ENCODE data around the gene TNFAIP2. TPM values are rescaled to one million over a fixed set of nuclear protein-coding genes. Genes with fewer than 3 reads are reported as not detected.

Gene TNFAIP2
- 10 to 100 TPM; 28.6 to 37.2 (median 31.2) TPM for total RNA-seq

GRCh38 chr14:103122947-103123633 is at the start of gene TNFAIP2:
TNFAIP2 (plus strand) TSS chr14:103123461; CDS start chr14:103126458, 2,997 bp downstream.
- Histone ChIP-seq H3K36me3 (no peaks in the 10 kb centered on the region), H3K27ac (peak within 1 kb of the TSS; percentile 79 to 93 (median 85)), H3K27me3 (no peaks in the 10 kb centered on the region), H3K4me3 (replicated peaks in 1 of 3) (peak within 1 kb of the TSS in 2 of 3 donors; percentile 35 to 49), H3K9me3 (no peaks in the 10 kb centered on the region), H3K4me1 (peaks cover 34 to 79% of the 10 kb centered on the region in 2 donors)
- 4 to 6% methylated on average over 3 to 29 of the region's 74 CpGs for WGBS, 2 donors
- TF ChIP-seq POLR2A (IDR thresholded peaks at IDR 0.05): peak in 1 of 2 donors; percentile 39
- no peak for TF ChIP-seq CTCF (IDR thresholded peaks at IDR 0.05)
- peak in 1 of 2 donors; percentile 27 for DNase-seq
- intact Hi-C loops (cut with DNase I): no loop called here

- peak overlapping the region in 1 of 3 donors; percentile 60 for H3K27ac ChIP-seq
- no peak for DNase-seq
- intact Hi-C loops (cut with DNase I): loop anchor here (10.0 kb wide), 1 partner anchor 221 kb away; no protein-coding TSS in a partner anchor
These were observed 49.2 kb upstream of the TNFAIP2 start for GRCh38 chr14:103073876-103074728.

GRCh38 chr14:103074729-103075367 is 48.4 kb upstream of the TNFAIP2 start:
- Histone ChIP-seq H3K4me1 (peaks cover 4 to 28% of the 10 kb centered on the region in 2 donors), H3K27me3 (no peaks in the 10 kb centered on the region), H3K36me3 (no peaks in the 10 kb centered on the region), H3K27ac (peak overlapping the region; percentile 50 to 73 (median 60)), H3K4me3 (replicated peaks in 1 of 3) (peak overlapping the region in 1 of 3 donors; percentile 25), H3K9me3 (no peaks in the 10 kb centered on the region)
- WGBS, 2 donors: 25 to 42% methylated on average over 3 to 12 of the region's 21 CpGs
- DNase-seq: peak; percentile 56 to 70
- intact Hi-C loops (cut with DNase I): loop anchor here (10.0 kb wide), 1 partner anchor 220 kb away; no protein-coding TSS in a partner anchor
- no peak for TF ChIP-seq CTCF (IDR thresholded peaks at IDR 0.05)
- TF ChIP-seq POLR2A (IDR thresholded peaks at IDR 0.05): no peak

More at GRCh38 chr14:103073876-103074728, 49.2 kb upstream of the TNFAIP2 start:
- no peak for TF ChIP-seq CTCF (IDR thresholded peaks at IDR 0.05)
- TF ChIP-seq POLR2A (IDR thresholded peaks at IDR 0.05): no peak
- Histone ChIP-seq H3K36me3 (no peaks in the 10 kb centered on the region), H3K4me3 (replicated peaks in 1 of 3) (no peak overlapping the region), H3K27me3 (no peaks in the 10 kb centered on the region), H3K9me3 (no peaks in the 10 kb centered on the region), H3K4me1 (peaks cover 4 to 28% of the 10 kb centered on the region in 2 donors)
- WGBS, 2 donors: 74 to 89% methylated on average over 11 to 15 of the region's 21 CpGs

- no peaks in the 10 kb centered on the region for H3K9me3 ChIP-seq
- TF ChIP-seq POLR2A (IDR thresholded peaks at IDR 0.05): no peak
- TF ChIP-seq CTCF (IDR thresholded peaks at IDR 0.05): peak; percentile 47 to 84 (median 72)
- peaks cover 4 to 17% of the 10 kb centered on the region in 2 donors for H3K4me1 ChIP-seq
- DNase-seq: peak; percentile 84 to 86
- H3K27me3 ChIP-seq: no peaks in the 10 kb centered on the region
- no peaks in the 10 kb centered on the region for H3K36me3 ChIP-seq
- intact Hi-C loops (cut with DNase I): loop anchor here (10.0 kb wide), 1 partner anchor 216 kb away; no protein-coding TSS in a partner anchor
- no peak overlapping the region for H3K27ac ChIP-seq
- H3K4me3 ChIP-seq (replicated peaks in 1 of 3): no peak overlapping the region
- 10 to 13% methylated on average over 9 of the region's 9 CpGs for WGBS, 2 donors
These were observed 44.9 kb upstream of the TNFAIP2 start for GRCh38 chr14:103078420-103078749.

Measured in thyroid gland (tissue), 4 donors.